ENCODE measurements around the gene DPM1. TPM values are rescaled to one million over a fixed set of nuclear protein-coding genes. Genes with fewer than 3 reads are reported as not detected.

The DPM1 gene
- total RNA-seq, 1 experiment from 2014 or later = 66.8 TPM

DNA sequence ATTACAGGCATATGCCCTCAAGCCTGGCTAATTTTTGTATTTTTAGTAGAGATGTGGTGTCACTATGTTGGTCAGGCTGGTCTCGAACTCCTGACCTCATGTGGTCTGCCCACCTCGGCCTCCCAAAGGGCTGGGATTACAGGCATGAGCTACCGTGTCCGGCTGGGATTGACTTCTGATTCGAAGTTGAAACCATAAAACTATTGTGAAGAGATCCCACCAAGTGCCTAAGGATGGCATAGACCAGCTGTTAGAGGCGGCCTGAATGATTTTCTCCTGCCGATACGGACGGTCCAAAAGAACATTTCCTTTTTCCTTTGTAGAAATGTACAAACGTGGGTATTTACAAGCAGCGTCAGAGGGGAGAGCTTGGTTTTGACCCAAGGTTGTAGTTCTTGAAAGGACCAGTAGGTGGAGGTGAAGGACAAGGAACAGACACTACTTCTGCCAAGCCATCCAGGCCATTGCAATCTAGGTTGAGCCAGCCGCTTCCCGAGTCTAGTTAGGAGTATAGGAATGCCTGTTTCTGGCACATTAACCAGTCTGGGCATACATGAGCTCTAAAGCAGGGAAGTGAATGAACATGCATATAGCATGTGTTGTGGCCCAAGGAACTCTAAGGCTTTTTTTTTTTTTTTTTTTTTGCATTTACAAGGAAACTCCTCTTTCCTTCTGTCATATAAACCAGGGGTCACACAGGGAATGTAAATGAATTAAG, 29.3 kb upstream of the DPM1 start:
- TF ChIP-seq CTCF (IDR thresholded peaks at IDR 0.05; ENCODE audit: unreplicated experiment) = peak; percentile 94
- Mint-ChIP-seq H3K36me3 (ENCODE audit: insufficient read depth, unreplicated experiment) (no peaks in the 10 kb centered on the region), H3K4me1 (ENCODE audit: insufficient read depth, unreplicated experiment) (peaks cover 12% of the 10 kb centered on the region), H3K4me3 (ENCODE audit: unreplicated experiment) (no peak overlapping the region), H3K27me3 (ENCODE audit: insufficient read depth, unreplicated experiment) (no peaks in the 10 kb centered on the region), H3K27ac (ENCODE audit: low read depth, unreplicated experiment) (no peak overlapping the region), H3K9me3 (ENCODE audit: unreplicated experiment) (no peaks in the 10 kb centered on the region)
- ChIA-PET CTCF (interaction anchor here (0.6 to 22.3 kb wide), 97 partner anchors 10 to 1393 kb away, joined by 3 to 810 read pairs (median 4); partner anchors contain the start of gene BCAS4), POLR2A (interaction anchor here (0.6 to 2.9 kb wide), 14 partner anchors 12 to 1633 kb away, joined by 3 to 24 read pairs (median 4); partner anchors contain the start of genes BCAS4, DPM1 and MOCS3)
- DNase-seq (ENCODE audit: unreplicated experiment) = peak; percentile 90
- no TSS peak for BruUV-seq (replicated peaks)
- intact Hi-C loops (cut with micrococcal nuclease) = loop anchor here (1.0 to 5.0 kb wide), 5 partner anchors 319 to 1095 kb away; no protein-coding TSS in a partner anchor

- Mint-ChIP-seq H3K9me3 (ENCODE audit: unreplicated experiment) (no peaks in the 10 kb centered on the region), H3K27me3 (ENCODE audit: insufficient read depth, unreplicated experiment) (no peaks in the 10 kb centered on the region), H3K36me3 (ENCODE audit: insufficient read depth, unreplicated experiment) (no peaks in the 10 kb centered on the region), H3K4me3 (ENCODE audit: unreplicated experiment) (no peak overlapping the region), H3K27ac (ENCODE audit: low read depth, unreplicated experiment) (no peak overlapping the region), H3K4me1 (ENCODE audit: insufficient read depth, unreplicated experiment) (peaks cover 33% of the 10 kb centered on the region)
- TF ChIP-seq CTCF (IDR thresholded peaks at IDR 0.05; ENCODE audit: unreplicated experiment) = no peak
- CTCF ChIA-PET = interaction anchor here (0.6 to 22.3 kb wide), 10 partner anchors 8 to 1100 kb away, joined by 3 to 810 read pairs (median 16); partner anchors contain the start of gene BCAS4
- no TSS peak for BruUV-seq (replicated peaks)
- DNase-seq (ENCODE audit: unreplicated experiment) = no peak
- POLR2A ChIA-PET = interaction anchor here (1.0 to 3.8 kb wide), 4 partner anchors 9 to 318 kb away, joined by 3 to 40 read pairs (median 16); partner anchors contain the start of genes DPM1 and MOCS3
- intact Hi-C loops (cut with micrococcal nuclease) = no loop called here
Measured at GRCh38 chr20:50983321-50983720, 25.0 kb upstream of the DPM1 start.

DNA sequence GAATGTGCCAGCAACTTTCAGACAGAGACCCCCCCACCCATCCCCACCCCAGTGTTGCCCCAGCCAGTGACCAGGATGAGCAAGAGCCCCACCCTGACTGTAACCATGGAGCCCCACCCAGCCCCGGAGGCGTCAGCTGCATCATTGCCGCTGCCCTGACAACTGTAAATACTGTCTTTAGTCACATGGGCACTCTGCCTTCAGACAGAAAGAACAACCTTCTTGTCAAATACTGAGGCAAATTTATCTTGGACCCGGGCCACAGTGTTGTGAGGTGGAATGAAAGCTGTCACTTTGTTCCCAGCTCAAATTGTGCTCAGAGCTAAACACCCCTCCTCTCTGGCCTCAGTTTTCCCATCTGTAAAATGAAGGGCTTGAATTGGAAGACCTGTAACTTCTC, 24.0 kb upstream of the DPM1 start:
- ChIA-PET CTCF (interaction anchor here (0.6 to 22.3 kb wide), 31 partner anchors 9 to 1168 kb away, joined by 3 to 810 read pairs (median 4); partner anchors contain the start of genes ADNP, BCAS4, DPM1 and MOCS3), POLR2A (interaction anchor here (0.5 to 3.8 kb wide), 8 partner anchors 10 to 1003 kb away, joined by 3 to 40 read pairs (median 5); partner anchors contain the start of genes BCAS4, DPM1 and MOCS3)
- no TSS peak for BruUV-seq (replicated peaks)
- no peaks in the 10 kb centered on the region for H3K27me3 Mint-ChIP-seq (ENCODE audit: insufficient read depth, unreplicated experiment)
- H3K9me3 Mint-ChIP-seq (ENCODE audit: unreplicated experiment) = no peaks in the 10 kb centered on the region
- H3K4me1 Mint-ChIP-seq (ENCODE audit: insufficient read depth, unreplicated experiment) = peaks cover 34% of the 10 kb centered on the region
- no peak overlapping the region for H3K4me3 Mint-ChIP-seq (ENCODE audit: unreplicated experiment)
- peak; percentile 59 for DNase-seq (ENCODE audit: unreplicated experiment)
- peak overlapping the region; percentile 81 for H3K27ac Mint-ChIP-seq (ENCODE audit: low read depth, unreplicated experiment)
- no peak for TF ChIP-seq CTCF (IDR thresholded peaks at IDR 0.05; ENCODE audit: unreplicated experiment)
- H3K36me3 Mint-ChIP-seq (ENCODE audit: insufficient read depth, unreplicated experiment) = no peaks in the 10 kb centered on the region
- intact Hi-C loops (cut with micrococcal nuclease) = no loop called here

DNA sequence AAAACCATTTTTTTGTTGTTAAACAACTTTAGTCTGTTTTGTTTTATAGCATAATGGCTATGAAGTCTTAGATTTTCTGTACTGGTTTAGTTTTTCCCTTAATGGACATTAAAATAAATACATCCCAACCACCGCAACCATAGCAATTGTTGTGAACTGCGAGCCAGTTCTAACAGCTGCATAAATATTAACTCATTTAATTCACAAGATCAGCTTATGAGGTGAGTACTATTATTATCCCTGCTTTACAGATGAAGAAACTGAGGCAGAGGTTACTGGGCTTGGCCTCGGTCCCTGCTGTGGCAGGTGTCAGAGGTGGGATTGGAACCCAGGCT, 23.3 kb upstream of the DPM1 start:
- Mint-ChIP-seq H3K36me3 (ENCODE audit: insufficient read depth, unreplicated experiment) (no peaks in the 10 kb centered on the region), H3K27me3 (ENCODE audit: insufficient read depth, unreplicated experiment) (no peaks in the 10 kb centered on the region), H3K27ac (ENCODE audit: low read depth, unreplicated experiment) (peak overlapping the region; percentile 81), H3K4me3 (ENCODE audit: unreplicated experiment) (no peak overlapping the region), H3K4me1 (ENCODE audit: insufficient read depth, unreplicated experiment) (peaks cover 34% of the 10 kb centered on the region), H3K9me3 (ENCODE audit: unreplicated experiment) (no peaks in the 10 kb centered on the region)
- POLR2A ChIA-PET = interaction anchor here (0.5 to 3.8 kb wide), 11 partner anchors 10 to 1003 kb away, joined by 3 to 40 read pairs (median 3); partner anchors contain the start of genes BCAS4, DPM1 and MOCS3
- TF ChIP-seq CTCF (IDR thresholded peaks at IDR 0.05; ENCODE audit: unreplicated experiment) = no peak
- intact Hi-C loops (cut with micrococcal nuclease) = loop anchor here (2.0 kb wide), 1 partner anchor 187 kb away; the partner anchor contains the start of gene BCAS4
- CTCF ChIA-PET = interaction anchor here (0.6 to 22.3 kb wide), 40 partner anchors 10 to 1164 kb away, joined by 3 to 810 read pairs (median 4); partner anchors contain the start of genes ADNP, BCAS4, DPM1 and MOCS3
- no peak for DNase-seq (ENCODE audit: unreplicated experiment)
- BruUV-seq (replicated peaks) = no TSS peak

Data from MCF 10A (cell line).